ENCODE data around the gene ISG20L2. TPM values are rescaled to one million over a fixed set of nuclear protein-coding genes. Genes with fewer than 3 reads are reported as not detected.

ISG20L2 gene
- total RNA-seq, 2 experiments from 2014 or later = 44.2 to 50.9 TPM

DNA sequence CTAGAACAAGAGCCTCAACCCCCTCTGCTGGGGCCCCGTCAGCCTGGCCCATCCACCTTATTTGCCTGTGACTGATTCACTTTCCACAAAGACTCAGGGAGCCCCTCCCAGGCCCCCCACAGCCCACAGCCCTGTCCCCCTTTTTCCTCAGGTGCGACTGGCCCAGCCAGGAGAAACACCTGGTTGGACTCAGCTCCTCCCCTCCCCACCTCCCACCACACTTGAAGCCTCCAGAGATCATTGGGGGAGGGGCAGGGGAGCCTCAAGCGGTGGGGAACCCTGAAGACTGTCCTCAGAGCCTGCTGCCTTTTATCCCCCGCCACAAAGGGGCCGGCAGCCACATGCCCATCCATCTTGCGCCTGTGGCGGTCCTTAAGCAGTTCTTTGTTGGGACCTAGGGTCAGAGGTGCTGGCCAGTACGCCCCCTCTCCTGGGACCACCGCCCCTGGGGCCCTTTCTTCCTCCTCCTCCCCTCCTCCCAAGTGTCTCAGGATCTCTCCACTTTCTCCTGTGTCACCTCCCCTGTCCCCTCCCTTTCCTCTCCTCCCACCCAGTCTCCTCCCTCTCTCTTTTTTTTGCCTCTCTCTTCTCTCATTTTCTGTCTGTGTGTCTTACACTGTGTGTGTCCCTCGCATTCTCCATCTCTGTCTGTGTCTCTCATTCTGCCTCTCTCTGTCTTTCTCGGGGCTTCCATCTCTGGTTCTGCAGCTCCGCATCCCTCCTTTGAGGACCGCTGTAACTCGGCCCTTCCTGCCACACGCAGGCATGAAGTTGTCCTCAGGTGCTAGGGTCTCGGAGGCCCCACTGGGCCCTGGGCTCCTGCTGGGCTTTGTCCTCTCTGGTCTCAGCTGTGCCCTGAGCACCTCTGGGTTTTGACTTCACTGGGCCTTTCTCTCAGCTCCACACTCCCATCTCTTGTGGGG lies 35.4 kb downstream of the ISG20L2 start:
- Mint-ChIP-seq H3K9me3 (no peaks in the 10 kb centered on the region), H3K4me1 (ENCODE audit: low read depth) (peaks cover 26% of the 10 kb centered on the region), H3K36me3 (ENCODE audit: low read depth) (no peaks in the 10 kb centered on the region), H3K27me3 (peaks cover 78% of the 10 kb centered on the region), H3K4me3 (no peak overlapping the region), H3K27ac (no peak overlapping the region)
- Histone ChIP-seq H3K9me3 (ENCODE audit: control insufficient read depth in 1 of 2, insufficient read depth in 1 of 2, low read length in 2 of 2) (peaks cover 0 to 13% of the 10 kb centered on the region in 2 experiments), H3K4me3 (ENCODE audit: low read length) (no peak overlapping the region), H3K4me1 (ENCODE audit: insufficient read depth, low read length) (peaks cover 23% of the 10 kb centered on the region), H3K27ac (ENCODE audit: low read depth in 1 of 2, low read length in 2 of 2) (no peak overlapping the region), H3K27me3 (ENCODE audit: control insufficient read depth in 1 of 2, insufficient read depth in 2 of 2, low read length in 2 of 2) (peaks cover 54% of the 10 kb centered on the region in 2 experiments), H3K36me3 (ENCODE audit: insufficient read depth, low read length) (no peaks in the 10 kb centered on the region)
- intact Hi-C loops (cut with DNase I, micrococcal nuclease) = no loop called here
- peak in 4 of 14 experiments; percentile 18 to 57 (median 35) for DNase-seq
- POLR2A ChIA-PET = interaction anchor here (0.5 to 1.0 kb wide), 2 partner anchors 13 to 32 kb away, joined by 4 to 5 read pairs; no protein-coding TSS in a partner anchor
- no peak for ATAC-seq (ENCODE audit: poor library complexity)
- TF ChIP-seq, protein P1, sequence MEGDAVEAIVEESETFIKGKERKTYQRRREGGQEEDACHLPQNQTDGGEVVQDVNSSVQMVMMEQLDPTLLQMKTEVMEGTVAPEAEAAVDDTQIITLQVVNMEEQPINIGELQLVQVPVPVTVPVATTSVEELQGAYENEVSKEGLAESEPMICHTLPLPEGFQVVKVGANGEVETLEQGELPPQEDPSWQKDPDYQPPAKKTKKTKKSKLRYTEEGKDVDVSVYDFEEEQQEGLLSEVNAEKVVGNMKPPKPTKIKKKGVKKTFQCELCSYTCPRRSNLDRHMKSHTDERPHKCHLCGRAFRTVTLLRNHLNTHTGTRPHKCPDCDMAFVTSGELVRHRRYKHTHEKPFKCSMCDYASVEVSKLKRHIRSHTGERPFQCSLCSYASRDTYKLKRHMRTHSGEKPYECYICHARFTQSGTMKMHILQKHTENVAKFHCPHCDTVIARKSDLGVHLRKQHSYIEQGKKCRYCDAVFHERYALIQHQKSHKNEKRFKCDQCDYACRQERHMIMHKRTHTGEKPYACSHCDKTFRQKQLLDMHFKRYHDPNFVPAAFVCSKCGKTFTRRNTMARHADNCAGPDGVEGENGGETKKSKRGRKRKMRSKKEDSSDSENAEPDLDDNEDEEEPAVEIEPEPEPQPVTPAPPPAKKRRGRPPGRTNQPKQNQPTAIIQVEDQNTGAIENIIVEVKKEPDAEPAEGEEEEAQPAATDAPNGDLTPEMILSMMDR (IDR thresholded peaks at IDR 0.05) = no peak
- CTCF ChIA-PET = interaction anchor here (2.5 kb wide), 1 partner anchor 13 kb away, joined by 7 read pairs; the partner anchor contains the start of gene CRABP2

DNA sequence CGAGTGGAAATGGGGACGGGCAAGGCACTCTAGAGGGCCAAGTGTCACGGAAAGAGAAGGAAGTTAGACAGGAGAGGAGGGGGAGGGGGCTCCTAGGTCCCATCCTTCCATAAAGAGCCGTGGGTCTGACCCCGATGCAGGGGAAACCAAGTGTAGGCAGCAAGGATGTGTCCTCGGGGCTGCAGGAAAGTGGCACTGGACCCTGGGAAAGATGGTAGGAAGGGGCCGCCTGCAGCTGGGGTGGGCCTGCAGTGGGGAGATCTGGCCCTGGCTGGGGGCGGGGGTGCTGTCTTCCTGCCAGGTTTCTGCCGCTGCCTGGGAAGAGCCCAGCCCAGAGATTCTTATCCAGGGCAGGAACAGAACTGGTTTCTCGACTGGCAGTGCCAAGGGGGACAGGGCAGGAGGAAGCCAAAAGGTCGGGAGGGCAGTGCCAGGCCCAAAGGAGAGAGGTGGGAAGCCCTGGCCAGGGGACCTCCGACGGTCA lies 36.1 kb downstream of the ISG20L2 start:
- POLR2A ChIA-PET = interaction anchor here (1.0 kb wide), 2 partner anchors 14 kb away, joined by 4 to 5 read pairs; no protein-coding TSS in a partner anchor
- CTCF ChIA-PET = interaction anchor here (2.5 kb wide), 1 partner anchor 14 kb away, joined by 7 read pairs; the partner anchor contains the start of gene CRABP2
- no peaks in the 10 kb centered on the region for H3K36me3 ChIP-seq (ENCODE audit: insufficient read depth, low read length)
- Mint-ChIP-seq H3K4me3 (no peak overlapping the region), H3K36me3 (ENCODE audit: low read depth) (no peaks in the 10 kb centered on the region), H3K27ac (no peak overlapping the region), H3K27me3 (peaks cover 73% of the 10 kb centered on the region), H3K4me1 (ENCODE audit: low read depth) (peaks cover 26% of the 10 kb centered on the region), H3K9me3 (no peaks in the 10 kb centered on the region)
- TF ChIP-seq, protein P1 (IDR thresholded peaks at IDR 0.05) = no peak
- DNase-seq = no peak
- intact Hi-C loops (cut with DNase I, micrococcal nuclease) = no loop called here
- ATAC-seq (ENCODE audit: poor library complexity) = no peak
- H3K4me1 ChIP-seq (ENCODE audit: insufficient read depth, low read length) = peaks cover 23% of the 10 kb centered on the region
- H3K27me3 ChIP-seq (ENCODE audit: control insufficient read depth in 1 of 2, insufficient read depth in 2 of 2, low read length in 2 of 2) = peaks cover 55 to 58% of the 10 kb centered on the region in 2 experiments
- H3K9me3 ChIP-seq (ENCODE audit: control insufficient read depth in 1 of 2, insufficient read depth in 1 of 2, low read length in 2 of 2) = peaks cover 0 to 13% of the 10 kb centered on the region in 2 experiments
- H3K4me3 ChIP-seq (ENCODE audit: low read length) = no peak overlapping the region
- no peak overlapping the region for H3K27ac ChIP-seq (ENCODE audit: low read depth in 1 of 2, low read length in 2 of 2)

DNA sequence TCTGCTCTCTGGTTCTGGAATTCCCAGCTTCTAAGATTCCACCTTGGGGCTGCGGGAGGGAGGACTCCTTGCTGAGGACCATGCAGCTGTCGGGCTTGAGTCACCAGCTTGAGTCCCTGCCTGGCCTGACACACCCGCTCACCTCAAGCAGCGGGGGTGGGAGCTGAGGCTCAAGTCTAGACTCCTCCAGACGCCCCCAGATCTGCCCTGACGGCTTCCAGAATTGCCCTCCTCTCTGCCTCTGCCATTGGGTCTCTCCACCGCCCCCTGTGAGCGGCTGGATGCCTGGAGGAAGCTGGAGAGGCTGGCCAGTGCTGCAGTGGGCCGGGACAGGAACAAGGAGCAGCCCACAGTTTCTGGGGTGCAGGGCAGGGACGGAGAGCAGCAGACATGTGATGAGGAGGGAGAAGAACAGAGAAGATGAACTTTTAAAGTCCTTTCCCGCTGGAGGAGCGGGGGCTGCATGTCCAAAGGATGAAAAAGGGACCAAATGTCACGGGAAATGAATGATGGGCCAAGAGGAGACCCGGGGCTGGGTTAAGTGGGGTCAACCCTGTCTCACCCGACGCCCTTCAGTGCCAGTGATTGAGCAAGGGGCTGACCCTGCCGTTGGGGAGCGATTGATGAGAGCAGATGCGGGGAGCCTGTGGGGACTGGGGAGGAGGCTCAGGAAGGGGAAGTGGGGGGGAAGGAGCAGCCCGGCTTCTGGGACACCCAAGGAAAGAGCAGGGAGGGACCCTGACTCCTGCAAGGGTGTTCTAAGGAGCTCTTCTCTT lies 36.7 kb downstream of the ISG20L2 start:
- H3K4me3 ChIP-seq (ENCODE audit: low read length) = no peak overlapping the region
- no peaks in the 10 kb centered on the region for H3K36me3 ChIP-seq (ENCODE audit: insufficient read depth, low read length)
- Mint-ChIP-seq H3K9me3 (no peaks in the 10 kb centered on the region), H3K27ac (no peak overlapping the region), H3K4me3 (no peak overlapping the region), H3K36me3 (ENCODE audit: low read depth) (no peaks in the 10 kb centered on the region), H3K4me1 (ENCODE audit: low read depth) (peaks cover 26% of the 10 kb centered on the region), H3K27me3 (peaks cover 67% of the 10 kb centered on the region)
- intact Hi-C loops (cut with DNase I, micrococcal nuclease) = no loop called here
- CTCF ChIA-PET = interaction anchor here (2.5 to 3.6 kb wide), 2 partner anchors 14 to 34 kb away, joined by 7 to 119 read pairs; partner anchors contain the start of gene CRABP2
- no peak overlapping the region for H3K27ac ChIP-seq (ENCODE audit: low read depth in 1 of 2, low read length in 2 of 2)
- no peak for ATAC-seq (ENCODE audit: poor library complexity)
- peaks cover 23% of the 10 kb centered on the region for H3K4me1 ChIP-seq (ENCODE audit: insufficient read depth, low read length)
- H3K27me3 ChIP-seq (ENCODE audit: control insufficient read depth in 1 of 2, insufficient read depth in 2 of 2, low read length in 2 of 2) = peaks cover 52 to 58% of the 10 kb centered on the region in 2 experiments
- POLR2A ChIA-PET = interaction anchor here (1.0 to 3.9 kb wide), 2 partner anchors 14 to 35 kb away, joined by 4 to 38 read pairs; partner anchors contain the start of genes ISG20L2 and METTL25B
- H3K9me3 ChIP-seq (ENCODE audit: control insufficient read depth in 1 of 2, insufficient read depth in 1 of 2, low read length in 2 of 2) = peaks cover 0 to 13% of the 10 kb centered on the region in 2 experiments
- DNase-seq = no peak
- TF ChIP-seq, protein P1 (IDR thresholded peaks at IDR 0.05) = no peak
